ENCODE measurements around the gene ZNF30. TPM values are rescaled to one million over a fixed set of nuclear protein-coding genes. Genes with fewer than 3 reads are reported as not detected.
"Not testable (repeated sequence)": the region's sequence is repeated elsewhere in the genome, so short reads cannot be mapped to it uniquely, and the experiment has no call there.

Gene ZNF30
- total and polyA plus RNA-seq, 2 donors (not counting 1 experiment from before 2014, with no cell fraction given): 3.3 TPM

DNA sequence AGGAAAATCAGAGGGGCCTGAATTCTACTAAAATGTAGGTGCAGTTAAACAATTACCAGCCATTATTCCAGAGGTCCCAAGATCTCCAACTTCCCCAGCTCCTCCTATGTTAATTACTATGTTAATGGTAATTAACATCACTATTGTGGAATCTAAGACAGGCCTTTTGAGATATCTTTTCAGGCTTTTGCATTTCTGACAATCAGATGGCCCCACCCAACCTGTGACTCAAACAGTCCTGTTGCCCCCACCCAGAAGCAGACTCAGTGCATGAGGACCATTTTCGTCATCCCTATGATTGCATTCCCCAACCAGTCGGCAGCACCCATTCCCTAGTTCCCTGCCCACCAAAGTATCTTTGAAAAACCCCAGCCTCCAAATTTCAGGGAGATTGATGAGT lies 8.5 kb upstream of the ZNF30 start:
- POLR2A ChIA-PET: no interaction called here
- no peak overlapping the region for H2AFZ ChIP-seq (ENCODE audit: insufficient read depth, low read depth, low read length, poor library complexity, severe bottlenecking)
- H4K20me1 ChIP-seq (ENCODE audit: control insufficient read depth, insufficient read depth, low read length, poor library complexity, severe bottlenecking): no peaks in the 10 kb centered on the region
- no peaks in the 10 kb centered on the region for H3K9me3 Mint-ChIP-seq (ENCODE audit: insufficient read depth)
- CTCF ChIA-PET: no interaction called here
- no peak overlapping the region for H3K27ac Mint-ChIP-seq
- no peak overlapping the region for H3K9ac ChIP-seq (ENCODE audit: low read length)
- intact Hi-C loops (cut with micrococcal nuclease): no loop called here
- H3K79me2 ChIP-seq (ENCODE audit: control insufficient read depth, insufficient read depth, low read length): no peaks in the 10 kb centered on the region
- peaks cover 0 to 6% (median 0%) of the 10 kb centered on the region in 4 experiments for H3K27me3 ChIP-seq (replicated peaks in 1 of 4; ENCODE audit: control extremely low read depth in 1 of 4, control insufficient read depth in 3 of 4, insufficient read depth in 4 of 4, low read length in 3 of 4)
- peaks cover 2% of the 10 kb centered on the region for H3K27me3 Mint-ChIP-seq
- no peaks in the 10 kb centered on the region for H3K4me1 ChIP-seq (ENCODE audit: control insufficient read depth in 2 of 2, insufficient read depth in 2 of 2, low read length in 2 of 2)
- DNase-seq (no peak), ATAC-seq (ENCODE audit: low read depth) (no peak)
- no peak overlapping the region for H3K4me3 ChIP-seq (ENCODE audit: control extremely low read depth in 1 of 5, extremely low read depth in 1 of 5, insufficient read depth in 1 of 5, low read depth in 2 of 5, low read length in 4 of 5)
- no peak overlapping the region for H3K27ac ChIP-seq (ENCODE audit: low read length in 2 of 2)
- H3K4me2 ChIP-seq (replicated peaks; ENCODE audit: low read depth, low read length, poor library complexity, severe bottlenecking): no peak overlapping the region
- no peaks in the 10 kb centered on the region for H3K4me1 Mint-ChIP-seq
- H3K4me3 Mint-ChIP-seq: no peak overlapping the region
- H3K36me3 ChIP-seq (replicated peaks in 1 of 2; ENCODE audit: control extremely low read depth in 1 of 2, control insufficient read depth in 1 of 2, extremely low read depth in 1 of 2, insufficient read depth in 2 of 2, low read length in 1 of 2): no peaks in the 10 kb centered on the region
- TF ChIP-seq, protein P1, sequence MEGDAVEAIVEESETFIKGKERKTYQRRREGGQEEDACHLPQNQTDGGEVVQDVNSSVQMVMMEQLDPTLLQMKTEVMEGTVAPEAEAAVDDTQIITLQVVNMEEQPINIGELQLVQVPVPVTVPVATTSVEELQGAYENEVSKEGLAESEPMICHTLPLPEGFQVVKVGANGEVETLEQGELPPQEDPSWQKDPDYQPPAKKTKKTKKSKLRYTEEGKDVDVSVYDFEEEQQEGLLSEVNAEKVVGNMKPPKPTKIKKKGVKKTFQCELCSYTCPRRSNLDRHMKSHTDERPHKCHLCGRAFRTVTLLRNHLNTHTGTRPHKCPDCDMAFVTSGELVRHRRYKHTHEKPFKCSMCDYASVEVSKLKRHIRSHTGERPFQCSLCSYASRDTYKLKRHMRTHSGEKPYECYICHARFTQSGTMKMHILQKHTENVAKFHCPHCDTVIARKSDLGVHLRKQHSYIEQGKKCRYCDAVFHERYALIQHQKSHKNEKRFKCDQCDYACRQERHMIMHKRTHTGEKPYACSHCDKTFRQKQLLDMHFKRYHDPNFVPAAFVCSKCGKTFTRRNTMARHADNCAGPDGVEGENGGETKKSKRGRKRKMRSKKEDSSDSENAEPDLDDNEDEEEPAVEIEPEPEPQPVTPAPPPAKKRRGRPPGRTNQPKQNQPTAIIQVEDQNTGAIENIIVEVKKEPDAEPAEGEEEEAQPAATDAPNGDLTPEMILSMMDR (IDR thresholded peaks at IDR 0.05): no peak
- no peak for TF ChIP-seq EZH2 (IDR thresholded peaks at IDR 0.05; ENCODE audit: borderline replicate concordance, insufficient read depth, low read depth, low read length, poor library complexity, severe bottlenecking)
- H3K9me3 ChIP-seq (ENCODE audit: control extremely low read depth in 1 of 3, control insufficient read depth in 2 of 3, insufficient read depth in 1 of 3, low read length in 2 of 3): peaks cover 0 to 17% (median 11%) of the 10 kb centered on the region in 3 donors
- no CpG with 5 or more reads among the region's 2 CpGs for WGBS (ENCODE audit: insufficient coverage)

DNA sequence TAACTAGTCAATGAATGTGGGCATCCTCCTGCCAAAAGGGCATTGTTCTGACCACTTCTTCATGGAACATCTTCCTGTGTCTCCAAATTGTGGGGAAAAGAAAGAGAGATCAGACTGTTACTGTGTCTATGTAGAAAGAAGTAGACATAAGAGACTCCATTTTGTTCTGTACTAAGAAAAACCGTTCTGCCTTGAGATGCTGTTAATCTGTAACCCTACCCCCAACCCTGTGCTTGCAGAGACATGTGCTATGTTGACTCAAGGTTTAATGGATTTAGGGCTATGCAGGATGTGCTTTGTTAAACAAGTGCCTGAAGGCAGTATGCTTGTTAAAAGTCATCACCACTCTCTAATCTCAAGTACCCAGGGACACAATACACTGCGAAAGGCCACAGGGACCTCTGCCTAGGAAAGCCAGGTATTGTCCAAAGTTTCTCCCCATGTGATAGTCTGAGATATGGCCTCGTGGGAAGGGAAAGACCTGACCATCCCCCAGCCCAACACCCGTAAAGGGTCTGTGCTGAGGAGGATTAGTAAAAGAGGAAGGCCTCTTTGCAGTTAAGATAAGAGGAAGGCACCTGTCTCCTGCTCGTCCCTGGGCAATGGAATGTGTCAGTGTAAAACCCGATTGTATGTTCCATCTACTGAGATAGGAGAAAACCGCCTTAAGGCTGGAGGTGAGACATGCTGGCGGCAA lies 6.5 kb upstream of the ZNF30 start:
- POLR2A ChIA-PET: not testable (repeated sequence)
- 100% methylated on average over 1 of the region's 8 CpGs for WGBS (ENCODE audit: insufficient coverage)

More for the DNA sequence above, 6.5 kb upstream of the ZNF30 start:
- H3K79me2 ChIP-seq (ENCODE audit: control insufficient read depth, insufficient read depth, low read length); H4K20me1 ChIP-seq (ENCODE audit: control insufficient read depth, insufficient read depth, low read length, poor library complexity, severe bottlenecking); H2AFZ ChIP-seq (ENCODE audit: insufficient read depth, low read depth, low read length, poor library complexity, severe bottlenecking); H3K4me1 Mint-ChIP-seq; DNase-seq; H3K9me3 Mint-ChIP-seq (ENCODE audit: insufficient read depth); H3K9ac ChIP-seq (ENCODE audit: low read length); intact Hi-C loops (cut with micrococcal nuclease); H3K27me3 ChIP-seq (replicated peaks in 1 of 4; ENCODE audit: control extremely low read depth in 1 of 4, control insufficient read depth in 3 of 4, insufficient read depth in 4 of 4, low read length in 3 of 4); H3K27ac ChIP-seq (ENCODE audit: low read length in 2 of 2); CTCF ChIA-PET; H3K4me2 ChIP-seq (replicated peaks; ENCODE audit: low read depth, low read length, poor library complexity, severe bottlenecking); H3K27ac Mint-ChIP-seq; H3K36me3 ChIP-seq (replicated peaks in 1 of 2; ENCODE audit: control extremely low read depth in 1 of 2, control insufficient read depth in 1 of 2, extremely low read depth in 1 of 2, insufficient read depth in 2 of 2, low read length in 1 of 2); ATAC-seq (ENCODE audit: low read depth); H3K4me3 ChIP-seq (ENCODE audit: control extremely low read depth in 1 of 5, extremely low read depth in 1 of 5, insufficient read depth in 1 of 5, low read depth in 2 of 5, low read length in 4 of 5); H3K4me3 Mint-ChIP-seq; H3K27me3 Mint-ChIP-seq; H3K4me1 ChIP-seq (ENCODE audit: control insufficient read depth in 2 of 2, insufficient read depth in 2 of 2, low read length in 2 of 2): not testable (repeated sequence)
- H3K9me3 ChIP-seq (ENCODE audit: control extremely low read depth in 1 of 3, control insufficient read depth in 2 of 3, insufficient read depth in 1 of 3, low read length in 2 of 3): peaks cover 0 to 17% (median 11%) of the 10 kb centered on the region in 3 donors

Data from B cell (primary cell).